H1 (cell line): ENCODE data around the gene EIF2S1. TPM values are rescaled to one million over a fixed set of nuclear protein-coding genes. Genes with fewer than 3 reads are reported as not detected.

Experiments used
- EP300 ChIP-seq, 2 experiments: IDR thresholded peaks; 1 replicate in 1 of 2; 2 replicates in 1 of 2; pipeline ENCODE4 v1.6.1; 2011 to 2012; ENCODE audit warnings: low read depth in 2 of 2, low read length in 2 of 2, mild to moderate bottlenecking in 2 of 2, borderline replicate concordance in 1 of 2, inconsistent platforms in 1 of 2, moderate library complexity in 1 of 2
- RFX5 ChIP-seq: IDR thresholded peaks from 2 replicates; pipeline ENCODE4 v1.6.1; 2011; ENCODE audit warnings: low read depth, low read length, improper control_type of control experiment, borderline replicate concordance
- SRF ChIP-seq: IDR thresholded peaks from 2 replicates; pipeline ENCODE4 v1.6.1; 2011; ENCODE audit warnings: mild to moderate bottlenecking, low read depth, low read length, moderate library complexity
- TCF12 ChIP-seq: IDR thresholded peaks from 2 replicates; pipeline ENCODE4 v1.6.1; 2011; ENCODE audit warnings: low read depth, mild to moderate bottlenecking, low read length
- polyA plus RNA-seq, 7 experiments: library from polyadenylated mRNA; depleted of rRNA in 3 of 7; stranded (reverse) in 5 of 7; unstranded in 2 of 7; fragments of >200 nt in 5 of 7; fragments of 200-250 nt in 2 of 7; gene quantifications; 1 replicate in 5 of 7; 2 replicates in 1 of 7; 4 replicates in 1 of 7; pipeline versions ENCODE4 v1.2.1 to v1.2.3, GENCODE V29; 2011 to 2013; ENCODE audit warnings: missing spikeins in 2 of 7, mixed read lengths in 2 of 7
- total RNA-seq: library from RNA; stranded (reverse); fragmentation: NEBNext Ultra II Directional; extraction: Animal tissue kit (Norgen Biotek cat#: 25700); gene quantifications from 2 replicates; pipeline ENCODE4 v1.2.1, GENCODE V29; 2021

The EIF2S1 gene
- total and polyA plus RNA-seq, 2 of the 8 experiments (the other 6 are each of a cell fraction or from before 2014, with no cell fraction given), result 35.1 to 146 TPM

DNA sequence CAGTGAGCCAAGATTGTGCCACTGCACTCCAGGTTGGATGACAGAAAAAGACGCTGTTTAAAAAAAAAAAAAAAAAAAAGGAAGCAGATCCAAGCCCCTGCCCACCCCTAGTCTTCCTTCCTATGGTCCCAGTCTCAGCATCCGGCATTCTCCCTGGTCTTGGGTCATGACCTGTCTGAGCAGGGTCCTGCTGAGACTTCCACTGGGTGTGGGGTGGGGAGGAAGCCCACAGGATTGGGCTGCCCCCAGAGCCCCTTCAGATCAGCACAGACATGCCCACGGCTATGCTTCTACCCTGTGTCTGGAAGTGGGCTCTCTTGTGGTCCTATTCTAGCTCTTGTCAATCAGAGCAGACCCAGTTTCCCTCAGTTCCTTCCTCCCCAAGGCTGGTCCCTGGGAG lies 64.4 kb downstream of the EIF2S1 start (continued):
- TF ChIP-seq SRF (no peak), RFX5 (no peak), TCF12 (no peak), EP300 (IDR thresholded peaks at IDR 0.05; ENCODE audit: borderline replicate concordance in 1 of 2, low read depth in 2 of 2, low read length in 2 of 2) (no peak)
